ENCODE data around the gene FMNL2.

Gene FMNL2

GRCh38 chr2:152496371-152496770 is 161.4 kb downstream of the FMNL2 start:
- H3K27me3 ChIP-seq (replicated peaks) = no peaks in the 10 kb centered on the region
- in situ Hi-C loops (cut with HindIII; ENCODE audit: low pct_ligation_motif_present, low sequenced_read_pairs) = no loop called here
- TF ChIP-seq, protein P1, sequence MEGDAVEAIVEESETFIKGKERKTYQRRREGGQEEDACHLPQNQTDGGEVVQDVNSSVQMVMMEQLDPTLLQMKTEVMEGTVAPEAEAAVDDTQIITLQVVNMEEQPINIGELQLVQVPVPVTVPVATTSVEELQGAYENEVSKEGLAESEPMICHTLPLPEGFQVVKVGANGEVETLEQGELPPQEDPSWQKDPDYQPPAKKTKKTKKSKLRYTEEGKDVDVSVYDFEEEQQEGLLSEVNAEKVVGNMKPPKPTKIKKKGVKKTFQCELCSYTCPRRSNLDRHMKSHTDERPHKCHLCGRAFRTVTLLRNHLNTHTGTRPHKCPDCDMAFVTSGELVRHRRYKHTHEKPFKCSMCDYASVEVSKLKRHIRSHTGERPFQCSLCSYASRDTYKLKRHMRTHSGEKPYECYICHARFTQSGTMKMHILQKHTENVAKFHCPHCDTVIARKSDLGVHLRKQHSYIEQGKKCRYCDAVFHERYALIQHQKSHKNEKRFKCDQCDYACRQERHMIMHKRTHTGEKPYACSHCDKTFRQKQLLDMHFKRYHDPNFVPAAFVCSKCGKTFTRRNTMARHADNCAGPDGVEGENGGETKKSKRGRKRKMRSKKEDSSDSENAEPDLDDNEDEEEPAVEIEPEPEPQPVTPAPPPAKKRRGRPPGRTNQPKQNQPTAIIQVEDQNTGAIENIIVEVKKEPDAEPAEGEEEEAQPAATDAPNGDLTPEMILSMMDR (IDR thresholded peaks at IDR 0.05; ENCODE audit: low read depth, low read length, missing control alignments) = no peak
- no peaks in the 10 kb centered on the region for H3K36me3 ChIP-seq (replicated peaks)
- H3K4me3 ChIP-seq (ENCODE audit: low read depth, low read length) = no peak overlapping the region
- no peak overlapping the region for H3K27ac ChIP-seq
- no peak for DNase-seq

- Histone ChIP-seq H3K4me3 (ENCODE audit: low read depth, low read length) (no peak overlapping the region), H3K27ac (no peak overlapping the region), H3K36me3 (replicated peaks) (no peaks in the 10 kb centered on the region), H3K27me3 (replicated peaks) (no peaks in the 10 kb centered on the region)
- TF ChIP-seq, protein P1 (IDR thresholded peaks at IDR 0.05; ENCODE audit: low read depth, low read length, missing control alignments) = no peak
- DNase-seq = peak; percentile 81
- in situ Hi-C loops (cut with HindIII; ENCODE audit: low pct_ligation_motif_present, low sequenced_read_pairs) = no loop called here
Measured at GRCh38 chr2:152497481-152498052, 162.6 kb downstream of the FMNL2 start.

DNA sequence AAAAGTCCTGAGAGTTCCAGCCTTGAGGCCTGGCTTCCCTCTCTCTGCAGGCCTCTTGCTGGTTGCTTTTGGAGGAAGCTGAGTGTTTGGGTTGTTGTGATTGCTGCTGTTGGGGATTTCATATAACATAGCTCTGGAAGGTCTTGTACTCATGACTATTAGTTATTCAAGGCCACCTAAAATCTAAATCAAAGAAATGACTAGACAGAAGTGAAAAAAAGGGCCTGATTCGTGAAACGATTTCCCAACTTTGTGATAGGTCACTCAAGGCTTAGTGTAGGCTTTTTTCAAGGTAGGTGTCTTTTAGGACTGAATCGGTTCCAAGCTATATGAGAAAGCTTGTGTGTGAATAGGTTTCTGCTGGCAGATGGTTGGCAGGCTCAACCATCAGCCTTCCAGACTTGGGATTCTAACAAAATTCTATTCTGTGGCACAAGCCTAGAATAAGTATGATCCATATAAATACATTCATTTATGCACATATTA is 164.4 kb downstream of the FMNL2 start:
- DNase-seq = no peak
- TF ChIP-seq, protein P1 (IDR thresholded peaks at IDR 0.05; ENCODE audit: low read depth, low read length, missing control alignments) = no peak
- peak overlapping the region; percentile 12 for H3K27ac ChIP-seq
- no peaks in the 10 kb centered on the region for H3K36me3 ChIP-seq (replicated peaks)
- no peak overlapping the region for H3K4me3 ChIP-seq (ENCODE audit: low read depth, low read length)
- H3K27me3 ChIP-seq (replicated peaks) = no peaks in the 10 kb centered on the region
- in situ Hi-C loops (cut with HindIII; ENCODE audit: low pct_ligation_motif_present, low sequenced_read_pairs) = no loop called here

DNA sequence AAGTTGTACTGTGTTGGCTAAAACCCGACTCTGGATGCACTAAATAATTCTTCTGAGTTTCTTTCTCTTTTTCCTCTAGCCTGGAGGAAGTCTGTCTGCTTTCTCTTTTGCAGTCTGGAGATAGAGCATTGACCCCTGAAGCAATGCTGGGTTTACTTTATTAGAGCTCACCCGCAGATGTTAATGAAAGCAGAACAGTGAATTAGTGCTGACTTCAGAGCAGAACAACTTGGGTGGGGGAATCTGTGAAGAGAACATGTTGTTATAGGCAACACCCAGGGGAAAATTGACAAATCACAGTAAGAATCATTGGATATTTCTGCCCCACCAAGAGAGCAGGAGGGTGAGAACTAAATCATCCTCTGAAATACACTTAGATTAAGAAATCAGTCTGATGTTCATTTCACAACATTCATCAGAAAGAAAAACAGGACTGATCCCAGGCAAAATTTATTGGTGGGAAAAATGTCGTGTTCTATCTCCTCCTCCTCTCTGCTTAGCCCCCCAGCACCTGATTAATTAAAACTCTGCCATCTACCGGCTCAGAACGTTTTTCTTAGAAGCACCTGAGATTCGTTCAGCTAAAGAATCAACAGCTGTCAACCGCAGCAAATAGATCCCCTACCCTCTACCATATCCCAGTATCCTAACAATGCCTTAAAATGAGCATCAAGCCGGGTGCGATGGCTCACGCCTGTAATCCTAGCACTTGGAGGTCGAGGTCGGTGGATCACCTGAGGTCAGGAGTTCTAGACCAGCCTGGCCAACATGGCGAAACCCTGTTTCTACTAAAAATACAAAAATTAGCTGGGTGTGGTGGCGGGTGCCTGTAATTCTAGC is 165.1 kb downstream of the FMNL2 start:
- Histone ChIP-seq H3K27ac (peak overlapping the region; percentile 12), H3K27me3 (replicated peaks) (no peaks in the 10 kb centered on the region), H3K36me3 (replicated peaks) (no peaks in the 10 kb centered on the region), H3K4me3 (ENCODE audit: low read depth, low read length) (no peak overlapping the region)
- DNase-seq = peak; percentile 57
- in situ Hi-C loops (cut with HindIII; ENCODE audit: low pct_ligation_motif_present, low sequenced_read_pairs) = no loop called here
- TF ChIP-seq, protein P1 (IDR thresholded peaks at IDR 0.05; ENCODE audit: low read depth, low read length, missing control alignments) = no peak

- Histone ChIP-seq H3K27ac (no peak overlapping the region), H3K27me3 (replicated peaks) (no peaks in the 10 kb centered on the region), H3K4me3 (ENCODE audit: low read depth, low read length) (no peak overlapping the region), H3K36me3 (replicated peaks) (no peaks in the 10 kb centered on the region)
- in situ Hi-C loops (cut with HindIII; ENCODE audit: low pct_ligation_motif_present, low sequenced_read_pairs) = no loop called here
- TF ChIP-seq, protein P1 (IDR thresholded peaks at IDR 0.05; ENCODE audit: low read depth, low read length, missing control alignments) = no peak
- DNase-seq = no peak
Measured at GRCh38 chr2:152500772-152501171, 165.8 kb downstream of the FMNL2 start.

Measured in brain microvascular endothelial cell (primary cell).